Measurements from ENCODE around the gene TP53I11. TPM values are rescaled to one million over a fixed set of nuclear protein-coding genes. Genes with fewer than 3 reads are reported as not detected.

TP53I11 gene
- total RNA-seq, 1 experiment from 2014 or later: 46.9 TPM

DNA sequence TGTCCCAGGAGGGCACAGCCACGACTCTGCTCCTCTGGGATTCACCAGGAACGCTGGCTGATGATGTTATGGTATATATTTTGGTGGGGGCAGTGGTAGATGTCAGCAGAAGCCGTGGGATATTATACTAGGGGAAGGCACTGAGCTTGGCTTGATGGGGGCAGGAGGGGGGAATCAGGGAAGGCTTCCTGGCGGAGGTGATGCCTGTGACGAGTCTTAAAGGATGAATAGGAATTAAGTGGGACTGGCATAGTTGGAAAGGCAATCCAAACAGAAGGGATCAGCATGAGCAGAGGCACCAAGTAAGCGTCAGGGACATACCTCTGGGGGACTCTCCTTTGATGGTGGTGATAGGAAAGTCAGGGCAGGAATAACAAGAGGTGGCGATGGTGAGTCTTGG lies 47.6 kb downstream of the TP53I11 start:
- no peak overlapping the region for H3K4me3 ChIP-seq (replicated peaks in 1 of 2; ENCODE audit: low read depth in 1 of 2, low read length in 2 of 2)
- intact Hi-C loops (cut with micrococcal nuclease): no loop called here
- no TSS peak for BruUV-seq (replicated peaks)
- no peaks in the 10 kb centered on the region for H3K27me3 ChIP-seq (ENCODE audit: insufficient read depth, low read length)
- no peaks in the 10 kb centered on the region for H3K4me1 ChIP-seq (ENCODE audit: control insufficient read depth in 1 of 2, insufficient read depth in 2 of 2, low read length in 2 of 2)
- H3K27ac ChIP-seq (ENCODE audit: low read depth, low read length): no peak overlapping the region
- H3K79me2 ChIP-seq (ENCODE audit: insufficient read depth, low read length): no peaks in the 10 kb centered on the region
- no peak overlapping the region for H3K4me2 ChIP-seq (ENCODE audit: low read length)
- no peak for TF ChIP-seq SP1 (IDR thresholded peaks at IDR 0.05; ENCODE audit: low read depth)
- no peak for TF ChIP-seq SRF (IDR thresholded peaks at IDR 0.05; ENCODE audit: low read depth)
- no peak for TF ChIP-seq CEBPB (IDR thresholded peaks at IDR 0.05; ENCODE audit: low read depth)
- no peak for TF ChIP-seq ZNF274 (IDR thresholded peaks at IDR 0.05; ENCODE audit: low read depth, low read length)
- TF ChIP-seq, protein P1, sequence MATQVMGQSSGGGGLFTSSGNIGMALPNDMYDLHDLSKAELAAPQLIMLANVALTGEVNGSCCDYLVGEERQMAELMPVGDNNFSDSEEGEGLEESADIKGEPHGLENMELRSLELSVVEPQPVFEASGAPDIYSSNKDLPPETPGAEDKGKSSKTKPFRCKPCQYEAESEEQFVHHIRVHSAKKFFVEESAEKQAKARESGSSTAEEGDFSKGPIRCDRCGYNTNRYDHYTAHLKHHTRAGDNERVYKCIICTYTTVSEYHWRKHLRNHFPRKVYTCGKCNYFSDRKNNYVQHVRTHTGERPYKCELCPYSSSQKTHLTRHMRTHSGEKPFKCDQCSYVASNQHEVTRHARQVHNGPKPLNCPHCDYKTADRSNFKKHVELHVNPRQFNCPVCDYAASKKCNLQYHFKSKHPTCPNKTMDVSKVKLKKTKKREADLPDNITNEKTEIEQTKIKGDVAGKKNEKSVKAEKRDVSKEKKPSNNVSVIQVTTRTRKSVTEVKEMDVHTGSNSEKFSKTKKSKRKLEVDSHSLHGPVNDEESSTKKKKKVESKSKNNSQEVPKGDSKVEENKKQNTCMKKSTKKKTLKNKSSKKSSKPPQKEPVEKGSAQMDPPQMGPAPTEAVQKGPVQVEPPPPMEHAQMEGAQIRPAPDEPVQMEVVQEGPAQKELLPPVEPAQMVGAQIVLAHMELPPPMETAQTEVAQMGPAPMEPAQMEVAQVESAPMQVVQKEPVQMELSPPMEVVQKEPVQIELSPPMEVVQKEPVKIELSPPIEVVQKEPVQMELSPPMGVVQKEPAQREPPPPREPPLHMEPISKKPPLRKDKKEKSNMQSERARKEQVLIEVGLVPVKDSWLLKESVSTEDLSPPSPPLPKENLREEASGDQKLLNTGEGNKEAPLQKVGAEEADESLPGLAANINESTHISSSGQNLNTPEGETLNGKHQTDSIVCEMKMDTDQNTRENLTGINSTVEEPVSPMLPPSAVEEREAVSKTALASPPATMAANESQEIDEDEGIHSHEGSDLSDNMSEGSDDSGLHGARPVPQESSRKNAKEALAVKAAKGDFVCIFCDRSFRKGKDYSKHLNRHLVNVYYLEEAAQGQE (IDR thresholded peaks at IDR 0.05; ENCODE audit: low read depth): no peak
- no peak for TF ChIP-seq EZH2phosphoT487 (IDR thresholded peaks at IDR 0.05; ENCODE audit: borderline replicate concordance)
- no peak for TF ChIP-seq FOSL1 (IDR thresholded peaks at IDR 0.05; ENCODE audit: low read depth)
- TF ChIP-seq, protein P2, sequence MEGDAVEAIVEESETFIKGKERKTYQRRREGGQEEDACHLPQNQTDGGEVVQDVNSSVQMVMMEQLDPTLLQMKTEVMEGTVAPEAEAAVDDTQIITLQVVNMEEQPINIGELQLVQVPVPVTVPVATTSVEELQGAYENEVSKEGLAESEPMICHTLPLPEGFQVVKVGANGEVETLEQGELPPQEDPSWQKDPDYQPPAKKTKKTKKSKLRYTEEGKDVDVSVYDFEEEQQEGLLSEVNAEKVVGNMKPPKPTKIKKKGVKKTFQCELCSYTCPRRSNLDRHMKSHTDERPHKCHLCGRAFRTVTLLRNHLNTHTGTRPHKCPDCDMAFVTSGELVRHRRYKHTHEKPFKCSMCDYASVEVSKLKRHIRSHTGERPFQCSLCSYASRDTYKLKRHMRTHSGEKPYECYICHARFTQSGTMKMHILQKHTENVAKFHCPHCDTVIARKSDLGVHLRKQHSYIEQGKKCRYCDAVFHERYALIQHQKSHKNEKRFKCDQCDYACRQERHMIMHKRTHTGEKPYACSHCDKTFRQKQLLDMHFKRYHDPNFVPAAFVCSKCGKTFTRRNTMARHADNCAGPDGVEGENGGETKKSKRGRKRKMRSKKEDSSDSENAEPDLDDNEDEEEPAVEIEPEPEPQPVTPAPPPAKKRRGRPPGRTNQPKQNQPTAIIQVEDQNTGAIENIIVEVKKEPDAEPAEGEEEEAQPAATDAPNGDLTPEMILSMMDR (IDR thresholded peaks at IDR 0.05 in 2 of 3, conservative IDR thresholded peaks at IDR 0.05 in 1 of 3; ENCODE audit: borderline replicate concordance in 1 of 3, insufficient read depth in 1 of 3, low read depth in 2 of 3, low read length in 2 of 3): no peak
- TF ChIP-seq, protein P3, sequence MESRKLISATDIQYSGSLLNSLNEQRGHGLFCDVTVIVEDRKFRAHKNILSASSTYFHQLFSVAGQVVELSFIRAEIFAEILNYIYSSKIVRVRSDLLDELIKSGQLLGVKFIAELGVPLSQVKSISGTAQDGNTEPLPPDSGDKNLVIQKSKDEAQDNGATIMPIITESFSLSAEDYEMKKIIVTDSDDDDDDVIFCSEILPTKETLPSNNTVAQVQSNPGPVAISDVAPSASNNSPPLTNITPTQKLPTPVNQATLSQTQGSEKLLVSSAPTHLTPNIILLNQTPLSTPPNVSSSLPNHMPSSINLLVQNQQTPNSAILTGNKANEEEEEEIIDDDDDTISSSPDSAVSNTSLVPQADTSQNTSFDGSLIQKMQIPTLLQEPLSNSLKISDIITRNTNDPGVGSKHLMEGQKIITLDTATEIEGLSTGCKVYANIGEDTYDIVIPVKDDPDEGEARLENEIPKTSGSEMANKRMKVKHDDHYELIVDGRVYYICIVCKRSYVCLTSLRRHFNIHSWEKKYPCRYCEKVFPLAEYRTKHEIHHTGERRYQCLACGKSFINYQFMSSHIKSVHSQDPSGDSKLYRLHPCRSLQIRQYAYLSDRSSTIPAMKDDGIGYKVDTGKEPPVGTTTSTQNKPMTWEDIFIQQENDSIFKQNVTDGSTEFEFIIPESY (IDR thresholded peaks at IDR 0.05; ENCODE audit: extremely low read depth, insufficient replicate concordance, low read length): no peak
- TF ChIP-seq ZFX (IDR thresholded peaks at IDR 0.05): no peak
- TF ChIP-seq CBX3 (IDR thresholded peaks at IDR 0.05; ENCODE audit: low read depth): no peak
- TF ChIP-seq, protein P4, sequence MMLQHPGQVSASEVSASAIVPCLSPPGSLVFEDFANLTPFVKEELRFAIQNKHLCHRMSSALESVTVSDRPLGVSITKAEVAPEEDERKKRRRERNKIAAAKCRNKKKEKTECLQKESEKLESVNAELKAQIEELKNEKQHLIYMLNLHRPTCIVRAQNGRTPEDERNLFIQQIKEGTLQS (IDR thresholded peaks at IDR 0.05): no peak
- TF ChIP-seq EGR1 (IDR thresholded peaks at IDR 0.05; ENCODE audit: low read depth): no peak
- no peak for TF ChIP-seq POLR2AphosphoS5 (IDR thresholded peaks at IDR 0.05; ENCODE audit: low read depth, low read length)
- no peak overlapping the region for H3K9ac ChIP-seq (ENCODE audit: low read length)
- no peaks in the 10 kb centered on the region for H3K9me3 ChIP-seq (ENCODE audit: control insufficient read depth in 1 of 2, insufficient read depth in 1 of 2, low read depth in 1 of 2, low read length in 2 of 2)
- no peaks in the 10 kb centered on the region for H3K9me2 ChIP-seq (ENCODE audit: insufficient read depth)
- H3K36me3 ChIP-seq (ENCODE audit: control insufficient read depth in 1 of 2, insufficient read depth in 2 of 2, low read length in 2 of 2): no peaks in the 10 kb centered on the region
- CTCF ChIA-PET: no interaction called here
- no peaks in the 10 kb centered on the region for H4K20me1 ChIP-seq (ENCODE audit: insufficient read depth)
- H2AFZ ChIP-seq (ENCODE audit: low read depth, low read length, poor library complexity, severe bottlenecking): no peak overlapping the region
- DNase-seq (ENCODE audit: low read depth, low spot score) (no peak), ATAC-seq (no peak)
- POLR2A ChIA-PET: no interaction called here
- RAD21 ChIA-PET (ENCODE audit: low non-redundant PET in 1 of 2, low total read pairs in 2 of 2, uncharacterized antibody in 2 of 2, unreplicated experiment in 2 of 2): no interaction called here

Measured in HCT116 (cell line).